Lower leg skin (tissue), 4 donors: ENCODE data around the gene FOXS1. TPM values are rescaled to one million over a fixed set of nuclear protein-coding genes. Genes with fewer than 3 reads are reported as not detected.

Experiments used
- DNase-seq, 2 donors: peaks; one replicate each; pipeline ENCODE4 v3.0.0-alpha.2; 2019; ENCODE audit warnings: low spot score in 2 of 2
- H3K4me3 ChIP-seq: fragments of 200-600 bp; sonication (generic); 2 replicates; pipeline ENCODE4 v1.5.1; 2017; ENCODE audit warnings: mild to moderate bottlenecking, low read depth; ENCODE audit not compliant: poor library complexity, severe bottlenecking
- CTCF ChIP-seq, 3 donors: fragments of 450-650 bp; IDR thresholded peaks; one replicate each; pipeline ENCODE4 v1.5.1; 2016; ENCODE audit warnings: antibody characterized with exemption in 3 of 3, mild to moderate bottlenecking in 3 of 3, moderate library complexity in 2 of 3
- POLR2A ChIP-seq, 2 donors: fragments of 450-650 bp; IDR thresholded peaks; one replicate each; pipeline ENCODE4 v1.6.1; 2016 to 2017; ENCODE audit warnings: antibody characterized with exemption in 2 of 2, mild to moderate bottlenecking in 1 of 2, moderate library complexity in 1 of 2
- WGBS, 2 donors: methylation state at CpG; one replicate each; pipeline ENCODE4 v1.1.5; 2018; 5-methylcytosine and 5-hydroxymethylcytosine counted together
- intact Hi-C: fragments of 100-400 bp; cut with DNase I; formaldehyde crosslinking; loops from one replicate; pipeline ENCODE4 v1.15.0; 2023; ENCODE audit warnings: low total_unique reads
- total RNA-seq, 4 donors: library from RNA; depleted of rRNA; stranded (reverse); fragments of >200 nt; gene quantifications; one replicate each; pipeline ENCODE4 v1.1.0, GENCODE V29; 2016

Gene FOXS1
- total RNA-seq, 4 donors from 2014 or later = 0.44 to 0.97 TPM; not detected in 2

DNA sequence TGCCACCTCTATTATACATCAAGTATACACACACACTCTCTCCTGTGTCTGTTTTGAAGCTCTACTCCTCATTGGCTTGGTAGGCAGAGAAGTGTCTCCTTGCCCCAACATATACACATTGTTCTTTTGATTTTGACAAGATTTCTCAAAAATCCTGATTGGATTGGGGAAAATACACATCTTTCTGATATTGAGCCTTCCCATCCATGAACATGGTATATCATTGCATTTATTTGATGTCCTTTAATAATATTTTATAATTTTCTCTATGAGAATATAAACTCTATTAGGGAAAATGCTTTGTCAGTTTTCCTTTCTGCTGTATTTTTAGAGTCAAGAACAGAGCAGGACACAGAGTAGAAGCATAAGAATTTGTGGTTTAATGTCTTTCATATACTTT is 32.3 kb upstream of the FOXS1 start:
- no peak for DNase-seq

DNA sequence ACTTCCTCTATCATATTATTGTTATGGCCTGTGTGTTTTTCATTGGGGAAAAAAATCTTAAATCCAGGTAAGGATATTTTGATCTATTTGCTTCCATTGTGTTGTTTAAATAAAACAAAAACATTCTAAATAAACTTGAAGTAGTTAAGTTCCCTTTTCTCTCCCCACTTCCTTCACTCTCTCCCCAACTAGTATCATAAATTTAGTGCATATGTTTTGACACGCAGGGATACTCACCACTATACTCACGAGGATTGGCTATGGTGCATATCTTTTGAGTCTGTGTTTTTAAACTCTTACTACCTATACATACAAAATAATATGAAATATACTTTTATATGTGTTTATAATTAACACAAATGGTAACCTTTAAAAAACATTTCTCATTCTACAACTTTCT is 30.3 kb upstream of the FOXS1 start:
- TF ChIP-seq CTCF (IDR thresholded peaks at IDR 0.05) (no peak), POLR2A (IDR thresholded peaks at IDR 0.05) (no peak)
- 64 to 71% methylated on average over 2 of the region's 2 CpGs for WGBS, 2 donors
- no peak for DNase-seq
- intact Hi-C loops = no loop called here
- no peak overlapping the region for H3K4me3 ChIP-seq

More for the DNA sequence above, 32.3 kb upstream of the FOXS1 start:
- TF ChIP-seq CTCF (IDR thresholded peaks at IDR 0.05) (no peak), POLR2A (IDR thresholded peaks at IDR 0.05) (no peak)
- H3K4me3 ChIP-seq = no peak overlapping the region
- intact Hi-C loops = no loop called here

DNA sequence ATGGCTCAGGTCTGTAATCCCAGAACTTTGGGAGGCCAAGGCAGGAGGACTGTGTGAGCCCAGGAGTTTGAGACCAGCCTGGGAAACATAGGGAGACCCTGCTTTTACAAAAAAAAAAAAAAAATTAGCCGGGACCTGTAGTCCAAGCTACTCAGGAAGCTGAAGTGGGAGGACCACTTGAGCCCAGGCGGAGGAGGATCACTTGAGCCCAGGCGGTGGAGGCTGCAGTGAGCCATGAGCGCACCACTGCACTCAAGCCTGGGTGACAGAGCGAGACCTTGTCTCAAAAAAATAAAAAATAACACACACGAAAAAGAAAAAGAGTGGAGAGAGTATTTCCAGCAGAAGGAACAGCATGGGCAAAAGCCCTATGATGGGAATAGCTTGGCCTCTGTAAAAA is 27.0 kb upstream of the FOXS1 start:
- 84 to 91% methylated on average over 6 of the region's 6 CpGs for WGBS, 2 donors
- TF ChIP-seq POLR2A (IDR thresholded peaks at IDR 0.05) (no peak), CTCF (IDR thresholded peaks at IDR 0.05) (no peak)
- no peak overlapping the region for H3K4me3 ChIP-seq
- DNase-seq = peak in 1 of 2 donors; percentile 17
- intact Hi-C loops = no loop called here

DNA sequence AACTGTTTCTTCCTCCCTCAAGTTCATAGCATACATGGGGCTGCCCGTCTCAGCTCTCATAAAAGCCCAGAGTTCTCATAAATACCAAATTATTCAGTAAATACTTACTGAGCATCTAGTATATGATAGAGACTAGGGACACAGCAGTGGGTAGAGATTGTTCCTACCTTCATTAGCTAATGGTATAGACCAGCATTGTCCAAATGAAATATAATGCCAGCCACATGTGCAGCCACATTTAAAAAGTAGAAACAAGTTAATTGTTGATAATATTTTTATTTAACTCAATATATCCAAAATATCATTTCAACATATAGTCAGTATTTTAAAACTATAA is 26.2 kb upstream of the FOXS1 start:
- intact Hi-C loops = no loop called here
- WGBS, 2 donors = 100% methylated on average over 1 of the region's 1 CpG
- no peak overlapping the region for H3K4me3 ChIP-seq
- TF ChIP-seq POLR2A (IDR thresholded peaks at IDR 0.05) (no peak), CTCF (IDR thresholded peaks at IDR 0.05) (no peak)
- DNase-seq = peak in 1 of 2 donors; percentile 8

- H3K4me3 ChIP-seq = peak overlapping the region; percentile 47
- 7 to 17% methylated on average over 14 to 24 of the region's 24 CpGs for WGBS, 2 donors
- TF ChIP-seq CTCF (IDR thresholded peaks at IDR 0.05) (no peak), POLR2A (IDR thresholded peaks at IDR 0.05) (no peak)
- intact Hi-C loops = no loop called here
- DNase-seq = no peak
Measured at GRCh38 chr20:31870726-31871617, 25.6 kb upstream of the FOXS1 start.
